Caco-2 (cell line): ENCODE data around the gene RNASEH1. TPM values are rescaled to one million over a fixed set of nuclear protein-coding genes. Genes with fewer than 3 reads are reported as not detected.

ENCODE experiments used
- BruUV-seq: library from RNA; stranded (reverse); fragments of 400-500 nt; replicated peaks from 2 replicates; lab custom pipeline; 2021; lab: Mats Ljungman, UMichigan
- CTCF ChIA-PET: fragments of 300-600 bp; sonication (Branson Sonifier 250); formaldehyde crosslinking; loops from one replicate; lab custom pipeline; 2022; ENCODE audit warnings: antibody characterized with exemption; lab: Charles Lee
- POLR2A ChIA-PET: fragments of 300-600 bp; sonication (Branson Sonifier 250); formaldehyde crosslinking; loops from one replicate; lab custom pipeline; 2022; ENCODE audit warnings: antibody characterized with exemption; lab: Charles Lee
- DNase-seq, 2 experiments: peaks; one replicate each; pipeline versions ENCODE4 v3.0.0 to v3.0.0-alpha.2; 2020 to 2022
- H3K27me3 ChIP-seq: replicated peaks from 2 replicates; pipeline ENCODE4 v1.6.0; 2011; ENCODE audit warnings: low read length; ENCODE audit not compliant: control insufficient read depth, insufficient read depth
- H3K36me3 ChIP-seq: 2 replicates; pipeline ENCODE4 v1.5.1; 2011; ENCODE audit warnings: low read length; ENCODE audit not compliant: control insufficient read depth, insufficient read depth
- H3K4me1 ChIP-seq: fragments of 250-450 bp; sonication (Bioruptor Pico); 2 replicates; pipeline ENCODE4 v1.5.1; 2020; ENCODE audit warnings: mild to moderate bottlenecking
- H3K4me3 ChIP-seq: 2 replicates; pipeline ENCODE4 v1.5.1; 2011; ENCODE audit warnings: low read depth, mild to moderate bottlenecking, control low read depth, low read length
- H3K9me3 ChIP-seq: fragments of 250-450 bp; sonication (Bioruptor Pico); 2 replicates; pipeline ENCODE4 v1.5.1; 2020; ENCODE audit warnings: mild to moderate bottlenecking, moderate library complexity
- H3K27ac Mint-ChIP-seq: one replicate; pipeline ENCODE4 v1.8.0; 2022; ENCODE audit warnings: mixed read lengths; ENCODE audit not compliant: unreplicated experiment
- H3K27me3 Mint-ChIP-seq: one replicate; pipeline ENCODE4 v1.8.0; 2022; ENCODE audit warnings: mixed read lengths; ENCODE audit not compliant: insufficient read depth, unreplicated experiment
- H3K36me3 Mint-ChIP-seq: one replicate; pipeline ENCODE4 v1.8.0; 2022; ENCODE audit warnings: mild to moderate bottlenecking, mixed read lengths; ENCODE audit not compliant: insufficient read depth, unreplicated experiment
- H3K4me1 Mint-ChIP-seq: one replicate; pipeline ENCODE4 v1.8.0; 2022; ENCODE audit warnings: low read depth, mixed read lengths; ENCODE audit not compliant: unreplicated experiment
- H3K4me3 Mint-ChIP-seq: one replicate; pipeline ENCODE4 v1.8.0; 2022; ENCODE audit warnings: mild to moderate bottlenecking, moderate library complexity, mixed read lengths; ENCODE audit not compliant: unreplicated experiment
- H3K9me3 Mint-ChIP-seq: one replicate; pipeline ENCODE4 v1.8.0; 2022; ENCODE audit warnings: mixed read lengths; ENCODE audit not compliant: unreplicated experiment
- intact Hi-C: fragments of 100-400 bp; cut with micrococcal nuclease; formaldehyde crosslinking; loops from one replicate; pipeline ENCODE4 v1.10.0; 2022; ENCODE audit not compliant: unreplicated experiment
- total RNA-seq: library from RNA; stranded (reverse); gene quantifications from 2 replicates; pipeline ENCODE4 v1.2.3, GENCODE V29; 2022
- TF ChIP-seq, protein P1 (sequence below), 2 experiments: fragments of 200-600 bp in 1 of 2; IDR thresholded peaks; 1 replicate in 1 of 2; 2 replicates in 1 of 2; pipeline versions ENCODE4 v1.5.1 to v1.8.0; 2011 to 2022; ENCODE audit warnings: antibody characterized with exemption in 1 of 2, control low read depth in 1 of 2, inconsistent platforms in 1 of 2, low read depth in 1 of 2, low read length in 1 of 2, mild to moderate bottlenecking in 1 of 2, moderate library complexity in 1 of 2; ENCODE audit not compliant: insufficient read depth in 1 of 2, severe bottlenecking in 1 of 2, unreplicated experiment in 1 of 2

Gene RNASEH1
- total RNA-seq, 1 experiment from 2014 or later, result 47.1 TPM

DNA sequence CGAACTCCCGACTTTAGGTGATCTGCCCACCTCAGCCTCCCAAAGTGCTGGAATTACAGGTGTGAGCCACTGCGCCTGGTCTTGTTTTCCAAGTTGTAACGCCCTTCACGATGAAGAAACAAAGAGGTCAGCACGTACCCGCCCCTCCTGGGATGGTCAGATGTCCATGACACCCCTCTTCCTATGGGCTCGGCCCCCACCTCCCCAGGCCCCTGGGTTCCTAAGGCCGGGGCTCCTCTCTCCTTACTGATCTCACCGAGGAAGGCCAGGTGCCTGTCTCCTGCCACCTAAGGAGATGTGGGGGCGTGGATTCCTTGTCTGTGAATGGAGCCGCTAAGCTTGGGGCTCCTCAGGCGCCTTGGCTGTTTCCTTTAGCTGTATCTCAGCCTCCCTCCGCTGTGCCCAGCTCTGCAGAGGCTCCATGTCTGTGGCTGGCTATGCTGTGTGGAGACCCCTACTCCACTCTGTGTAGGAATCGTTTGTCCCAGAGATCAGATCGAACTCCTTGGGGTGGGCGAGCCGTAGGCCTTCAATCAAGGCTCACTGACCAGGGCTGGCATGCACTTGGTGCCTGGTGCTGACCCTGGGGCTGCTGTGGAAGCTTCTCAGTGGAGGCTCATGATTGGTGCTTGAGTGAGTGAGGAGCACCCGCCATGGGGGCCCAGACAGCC is 45.5 kb upstream of the RNASEH1 start:
- no peak overlapping the region for H3K27ac Mint-ChIP-seq
- H3K4me3 Mint-ChIP-seq, result no peak overlapping the region
- Histone ChIP-seq H3K9me3 (no peaks in the 10 kb centered on the region), H3K4me3 (no peak overlapping the region), H3K36me3 (no peaks in the 10 kb centered on the region), H3K27me3 (no peaks in the 10 kb centered on the region), H3K4me1 (no peaks in the 10 kb centered on the region)
- TF ChIP-seq, protein P1, sequence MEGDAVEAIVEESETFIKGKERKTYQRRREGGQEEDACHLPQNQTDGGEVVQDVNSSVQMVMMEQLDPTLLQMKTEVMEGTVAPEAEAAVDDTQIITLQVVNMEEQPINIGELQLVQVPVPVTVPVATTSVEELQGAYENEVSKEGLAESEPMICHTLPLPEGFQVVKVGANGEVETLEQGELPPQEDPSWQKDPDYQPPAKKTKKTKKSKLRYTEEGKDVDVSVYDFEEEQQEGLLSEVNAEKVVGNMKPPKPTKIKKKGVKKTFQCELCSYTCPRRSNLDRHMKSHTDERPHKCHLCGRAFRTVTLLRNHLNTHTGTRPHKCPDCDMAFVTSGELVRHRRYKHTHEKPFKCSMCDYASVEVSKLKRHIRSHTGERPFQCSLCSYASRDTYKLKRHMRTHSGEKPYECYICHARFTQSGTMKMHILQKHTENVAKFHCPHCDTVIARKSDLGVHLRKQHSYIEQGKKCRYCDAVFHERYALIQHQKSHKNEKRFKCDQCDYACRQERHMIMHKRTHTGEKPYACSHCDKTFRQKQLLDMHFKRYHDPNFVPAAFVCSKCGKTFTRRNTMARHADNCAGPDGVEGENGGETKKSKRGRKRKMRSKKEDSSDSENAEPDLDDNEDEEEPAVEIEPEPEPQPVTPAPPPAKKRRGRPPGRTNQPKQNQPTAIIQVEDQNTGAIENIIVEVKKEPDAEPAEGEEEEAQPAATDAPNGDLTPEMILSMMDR (IDR thresholded peaks at IDR 0.05; ENCODE audit: insufficient read depth in 1 of 2, low read depth in 1 of 2, low read length in 1 of 2, severe bottlenecking in 1 of 2, unreplicated experiment in 1 of 2), result no peak
- H3K36me3 Mint-ChIP-seq, result no peaks in the 10 kb centered on the region
- POLR2A ChIA-PET, result no interaction called here
- H3K4me1 Mint-ChIP-seq, result peaks cover 6% of the 10 kb centered on the region
- no TSS peak for BruUV-seq
- DNase-seq, result no peak
- intact Hi-C loops, result no loop called here
- H3K9me3 Mint-ChIP-seq, result no peaks in the 10 kb centered on the region
- no peaks in the 10 kb centered on the region for H3K27me3 Mint-ChIP-seq
- CTCF ChIA-PET, result no interaction called here

DNA sequence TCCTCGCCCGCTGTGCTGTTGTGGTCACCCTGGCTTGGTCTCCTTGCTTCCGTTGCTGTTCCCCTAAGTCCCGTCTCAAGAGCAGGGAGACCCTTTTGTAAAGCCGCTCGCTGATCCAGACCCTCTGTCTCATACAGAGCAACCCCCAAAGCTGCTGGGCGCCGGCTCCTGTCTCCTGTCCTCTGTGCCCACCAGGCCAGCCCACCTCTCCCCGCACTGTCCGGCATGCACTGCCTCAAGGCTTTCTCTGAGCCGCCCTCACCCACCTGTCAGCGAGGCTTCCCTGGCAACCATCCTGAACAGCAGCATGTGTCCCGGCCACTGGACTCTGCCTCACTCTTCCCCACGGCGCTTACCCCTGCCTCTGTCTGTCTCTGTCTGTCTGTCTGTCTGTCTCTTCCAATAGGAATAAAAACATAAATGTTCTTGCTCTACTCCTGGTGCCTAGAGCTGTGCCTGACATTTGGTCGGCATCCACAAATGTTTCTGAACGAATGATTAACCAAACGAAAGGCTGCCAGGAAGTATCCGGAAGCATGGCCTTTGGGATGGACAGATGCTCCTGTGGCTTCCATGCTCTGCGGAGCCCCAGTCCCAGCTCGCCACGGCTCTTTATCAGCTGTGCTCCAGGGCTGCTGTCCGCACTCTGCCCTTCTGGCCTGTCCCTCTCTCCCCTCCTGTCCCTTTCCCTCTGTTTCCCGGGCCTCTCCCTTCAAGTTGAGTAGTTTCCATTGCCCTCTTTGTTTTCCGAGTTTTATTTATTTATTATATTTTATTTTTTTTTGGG is 44.6 kb upstream of the RNASEH1 start:
- TF ChIP-seq, protein P1 (IDR thresholded peaks at IDR 0.05; ENCODE audit: insufficient read depth in 1 of 2, low read depth in 1 of 2, low read length in 1 of 2, severe bottlenecking in 1 of 2, unreplicated experiment in 1 of 2), result no peak
- Mint-ChIP-seq H3K4me3 (no peak overlapping the region), H3K27me3 (no peaks in the 10 kb centered on the region), H3K27ac (no peak overlapping the region), H3K4me1 (peaks cover 6% of the 10 kb centered on the region), H3K36me3 (no peaks in the 10 kb centered on the region), H3K9me3 (no peaks in the 10 kb centered on the region)
- ChIA-PET CTCF (no interaction called here), POLR2A (no interaction called here)
- Histone ChIP-seq H3K27me3 (no peaks in the 10 kb centered on the region), H3K4me1 (no peaks in the 10 kb centered on the region), H3K4me3 (no peak overlapping the region), H3K9me3 (no peaks in the 10 kb centered on the region), H3K36me3 (no peaks in the 10 kb centered on the region)
- no TSS peak for BruUV-seq
- no peak for DNase-seq
- intact Hi-C loops, result no loop called here

DNA sequence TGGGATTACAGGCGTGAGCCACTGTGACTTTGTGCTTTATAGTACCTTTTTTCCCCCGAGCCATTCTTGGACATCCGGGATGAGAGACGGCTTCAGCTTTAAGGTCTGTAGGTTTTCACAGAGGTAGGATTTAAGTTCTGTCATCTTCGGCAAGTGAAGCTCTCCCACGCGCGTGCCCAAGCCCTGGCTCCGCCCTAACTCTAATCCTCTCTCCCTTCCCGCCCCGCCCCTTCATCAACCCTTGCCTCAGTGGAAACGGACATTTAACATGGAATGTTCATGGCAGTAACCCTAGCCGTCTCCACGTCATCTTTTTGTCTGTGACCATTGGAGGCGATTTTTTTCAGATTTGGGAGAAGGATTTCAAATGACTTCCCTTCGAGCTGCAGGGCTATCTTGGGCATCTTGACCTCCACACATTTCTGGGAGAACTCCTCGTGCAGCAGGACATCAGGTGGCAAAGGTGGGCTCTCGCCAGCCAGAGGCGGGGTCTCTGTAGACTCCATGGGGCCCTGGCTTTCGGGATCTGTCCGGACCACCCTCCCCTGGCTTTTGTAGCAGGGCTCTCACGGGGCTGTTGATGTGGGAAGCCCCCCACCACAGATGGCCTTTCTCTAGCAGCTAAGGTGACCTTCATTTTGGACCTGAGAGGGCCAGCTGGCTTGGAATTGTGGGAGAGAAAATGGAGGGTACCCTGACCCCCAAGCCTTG is 43.6 kb upstream of the RNASEH1 start:
- BruUV-seq, result no TSS peak
- Mint-ChIP-seq H3K27me3 (no peaks in the 10 kb centered on the region), H3K27ac (no peak overlapping the region), H3K4me1 (peaks cover 6% of the 10 kb centered on the region), H3K36me3 (peaks cover 4% of the 10 kb centered on the region), H3K4me3 (no peak overlapping the region), H3K9me3 (no peaks in the 10 kb centered on the region)
- Histone ChIP-seq H3K27me3 (no peaks in the 10 kb centered on the region), H3K9me3 (no peaks in the 10 kb centered on the region), H3K36me3 (no peaks in the 10 kb centered on the region), H3K4me3 (no peak overlapping the region), H3K4me1 (no peaks in the 10 kb centered on the region)
- CTCF ChIA-PET, result no interaction called here
- DNase-seq, result no peak
- intact Hi-C loops, result no loop called here
- TF ChIP-seq, protein P1 (IDR thresholded peaks at IDR 0.05; ENCODE audit: insufficient read depth in 1 of 2, low read depth in 1 of 2, low read length in 1 of 2, severe bottlenecking in 1 of 2, unreplicated experiment in 1 of 2), result no peak
- POLR2A ChIA-PET, result no interaction called here
